Endothelial cell (in vitro differentiated cells): ENCODE results near the gene MAGED2. TPM values are rescaled to one million over a fixed set of nuclear protein-coding genes. Genes with fewer than 3 reads are reported as not detected.
A peak's percentile ranks its signal among the peaks of the same experiment; 100 is the strongest.

Source experiments
- DNase-seq: peaks from one replicate; pipeline ENCODE4 v3.0.0; 2021; ENCODE audit warnings: low spot score
- H3K27ac Mint-ChIP-seq: one replicate; pipeline ENCODE4 v1.8.0; 2021; ENCODE audit warnings: mixed read lengths, inconsistent platforms; ENCODE audit not compliant: unreplicated experiment
- H3K27me3 Mint-ChIP-seq: one replicate; pipeline ENCODE4 v1.8.0; 2021; ENCODE audit warnings: mild to moderate bottlenecking, moderate library complexity, mixed read lengths, inconsistent platforms; ENCODE audit not compliant: unreplicated experiment
- H3K36me3 Mint-ChIP-seq: one replicate; pipeline ENCODE4 v1.8.0; 2021; ENCODE audit warnings: mild to moderate bottlenecking, low read depth, mixed read lengths, inconsistent platforms; ENCODE audit not compliant: unreplicated experiment
- H3K4me1 Mint-ChIP-seq: one replicate; pipeline ENCODE4 v1.8.0; 2021; ENCODE audit warnings: mild to moderate bottlenecking, mixed read lengths, inconsistent platforms; ENCODE audit not compliant: unreplicated experiment
- H3K4me3 Mint-ChIP-seq: one replicate; pipeline ENCODE4 v1.8.0; 2021; ENCODE audit warnings: mild to moderate bottlenecking, mixed read lengths, inconsistent platforms; ENCODE audit not compliant: unreplicated experiment
- H3K9me3 Mint-ChIP-seq: one replicate; pipeline ENCODE4 v1.8.0; 2021; ENCODE audit warnings: mixed read lengths, inconsistent platforms; ENCODE audit not compliant: unreplicated experiment
- CTCF ChIP-seq: fragments of 200-600 bp; sonication (generic); IDR thresholded peaks from one replicate; pipeline ENCODE4 v1.5.0; 2021; ENCODE audit warnings: antibody characterized with exemption; ENCODE audit not compliant: unreplicated experiment
- total RNA-seq: library from RNA; stranded (reverse); fragmentation: NEBNext Ultra II Directional; extraction: Animal tissue kit (Norgen Biotek cat#: 25700); gene quantifications from one replicate; pipeline ENCODE4 v1.2.1, GENCODE V29; 2021; ENCODE audit not compliant: unreplicated experiment

The MAGED2 gene
- total RNA-seq, 1 donor from 2014 or later: 581 TPM

- peak overlapping the region; percentile 4 for H3K4me3 Mint-ChIP-seq
- no peak overlapping the region for H3K27ac Mint-ChIP-seq
- DNase-seq: no peak
- peaks cover 26% of the 10 kb centered on the region for H3K4me1 Mint-ChIP-seq
- H3K36me3 Mint-ChIP-seq: peaks cover 33% of the 10 kb centered on the region
- no peaks in the 10 kb centered on the region for H3K9me3 Mint-ChIP-seq
- H3K27me3 Mint-ChIP-seq: peaks cover 6% of the 10 kb centered on the region
- no peak for TF ChIP-seq CTCF
These were observed 9.8 kb downstream of the MAGED2 start for GRCh38 chrX:54817220-54817820.

- no peak for TF ChIP-seq CTCF
- Mint-ChIP-seq H3K4me1 (peaks cover 29% of the 10 kb centered on the region), H3K9me3 (no peaks in the 10 kb centered on the region), H3K36me3 (peaks cover 26% of the 10 kb centered on the region), H3K27me3 (peaks cover 8% of the 10 kb centered on the region), H3K27ac (no peak overlapping the region), H3K4me3 (no peak overlapping the region)
- DNase-seq: no peak
These were observed 10.7 kb downstream of the MAGED2 start for GRCh38 chrX:54818221-54818620.

- no peaks in the 10 kb centered on the region for H3K9me3 Mint-ChIP-seq
- H3K4me1 Mint-ChIP-seq: peaks cover 33% of the 10 kb centered on the region
- H3K27me3 Mint-ChIP-seq: peaks cover 7% of the 10 kb centered on the region
- peak overlapping the region; percentile 77 for H3K27ac Mint-ChIP-seq
- peaks cover 17% of the 10 kb centered on the region for H3K36me3 Mint-ChIP-seq
- no peak for TF ChIP-seq CTCF
- H3K4me3 Mint-ChIP-seq: no peak overlapping the region
- no peak for DNase-seq
These were observed 11.7 kb downstream of the MAGED2 start for GRCh38 chrX:54819201-54819600.

GRCh38 chrX:54820737-54821136, 13.2 kb downstream of the MAGED2 start:
- H3K9me3 Mint-ChIP-seq: no peaks in the 10 kb centered on the region
- H3K27me3 Mint-ChIP-seq: peaks cover 10% of the 10 kb centered on the region
- no peak for TF ChIP-seq CTCF
- peaks cover 37% of the 10 kb centered on the region for H3K4me1 Mint-ChIP-seq
- peaks cover 16% of the 10 kb centered on the region for H3K36me3 Mint-ChIP-seq
- no peak overlapping the region for H3K4me3 Mint-ChIP-seq
- no peak for DNase-seq
- H3K27ac Mint-ChIP-seq: no peak overlapping the region

- peak overlapping the region; percentile 18 for H3K27ac Mint-ChIP-seq
- peaks cover 8% of the 10 kb centered on the region for H3K27me3 Mint-ChIP-seq
- no peak for DNase-seq
- H3K36me3 Mint-ChIP-seq: peaks cover 11% of the 10 kb centered on the region
- H3K4me1 Mint-ChIP-seq: peaks cover 33% of the 10 kb centered on the region
- no peak overlapping the region for H3K4me3 Mint-ChIP-seq
- no peak for TF ChIP-seq CTCF
- H3K9me3 Mint-ChIP-seq: no peaks in the 10 kb centered on the region
These were observed 13.8 kb downstream of the MAGED2 start for GRCh38 chrX:54821310-54821709.
